Neuronal stem cell (in vitro differentiated cells): ENCODE measurements around the gene PNMA8B. TPM values are rescaled to one million over a fixed set of nuclear protein-coding genes. Genes with fewer than 3 reads are reported as not detected.

Experiments
- DNase-seq: peaks from one replicate; pipeline ENCODE4 v3.0.0-alpha.2; 2013; ENCODE audit warnings: low spot score
- H2AFZ ChIP-seq: one replicate; pipeline ENCODE4 v1.6.1; 2013; ENCODE audit warnings: mild to moderate bottlenecking, low read length, inconsistent platforms
- H2AK5ac ChIP-seq: 2 replicates; pipeline ENCODE4 v1.6.1; 2013; ENCODE audit warnings: low read depth, mild to moderate bottlenecking, inconsistent platforms, low read length, moderate library complexity, mixed read lengths
- H2BK120ac ChIP-seq: 2 replicates; pipeline ENCODE4 v1.6.1; 2013; ENCODE audit warnings: low read depth, mild to moderate bottlenecking, inconsistent platforms, low read length, moderate library complexity, mixed read lengths
- H2BK12ac ChIP-seq: one replicate; pipeline ENCODE4 v1.6.1; 2013; ENCODE audit warnings: low read length, inconsistent platforms
- H2BK15ac ChIP-seq: 2 replicates; pipeline ENCODE4 v1.6.1; 2013; ENCODE audit warnings: mild to moderate bottlenecking, low read length, inconsistent platforms, mixed read lengths
- H2BK5ac ChIP-seq: one replicate; pipeline ENCODE4 v1.6.1; 2013; ENCODE audit warnings: inconsistent platforms, mild to moderate bottlenecking, low read length, moderate library complexity
- H3K14ac ChIP-seq: one replicate; pipeline ENCODE4 v1.6.1; 2013; ENCODE audit warnings: low read length, inconsistent platforms
- H3K18ac ChIP-seq: 2 replicates; pipeline ENCODE4 v1.6.1; 2013; ENCODE audit warnings: low read length, inconsistent platforms
- H3K23ac ChIP-seq: 2 replicates; pipeline ENCODE4 v1.6.1; 2013; ENCODE audit warnings: low read depth, mild to moderate bottlenecking, mixed read lengths, low read length, inconsistent platforms; ENCODE audit not compliant: poor library complexity
- H3K27ac ChIP-seq: replicated peaks from 3 replicates; pipeline ENCODE4 v1.5.1; 2013; ENCODE audit warnings: low read length, inconsistent platforms
- H3K27me3 ChIP-seq, 3 experiments: 2 replicates each; pipeline ENCODE4 v1.6.1; 2013; ENCODE audit warnings: low read length in 3 of 3, mild to moderate bottlenecking in 2 of 3, inconsistent platforms in 1 of 3, low read depth in 1 of 3, mixed read lengths in 1 of 3, moderate library complexity in 1 of 3; ENCODE audit not compliant: control insufficient read depth in 3 of 3, insufficient read depth in 3 of 3
- H3K36me3 ChIP-seq, 2 donors: replicated peaks in 1 of 2; 2 replicates each; pipeline ENCODE4 v1.6.1; 2013; ENCODE audit warnings: low read length in 2 of 2; ENCODE audit not compliant: control insufficient read depth in 2 of 2, insufficient read depth in 2 of 2
- H3K4ac ChIP-seq: 2 replicates; pipeline ENCODE4 v1.6.1; 2013; ENCODE audit warnings: inconsistent platforms, mild to moderate bottlenecking, low read length, moderate library complexity
- H3K4me1 ChIP-seq, 2 donors: 1 replicate in 1 of 2; 2 replicates in 1 of 2; pipeline ENCODE4 v1.6.1; 2013; ENCODE audit warnings: low read length in 2 of 2, low read depth in 1 of 2; ENCODE audit not compliant: control insufficient read depth in 2 of 2, insufficient read depth in 1 of 2
- H3K4me2 ChIP-seq: one replicate; pipeline ENCODE4 v1.6.1; 2013; ENCODE audit warnings: mild to moderate bottlenecking, low read length, inconsistent platforms; ENCODE audit not compliant: insufficient read depth, poor library complexity, severe bottlenecking
- H3K4me3 ChIP-seq, 2 donors: 2 replicates each; pipeline ENCODE4 v1.5.1; 2013; ENCODE audit warnings: low read length in 2 of 2, mild to moderate bottlenecking in 2 of 2, inconsistent platforms in 1 of 2, moderate library complexity in 1 of 2
- H3K79me1 ChIP-seq: one replicate; pipeline ENCODE4 v1.6.1; 2013; ENCODE audit warnings: low read depth, mild to moderate bottlenecking, inconsistent platforms, low read length, moderate library complexity
- H3K9ac ChIP-seq: one replicate; pipeline ENCODE4 v1.6.1; 2013; ENCODE audit warnings: mild to moderate bottlenecking, low read depth, low read length, inconsistent platforms; ENCODE audit not compliant: poor library complexity
- H3K9me3 ChIP-seq, 2 donors: replicated peaks in 1 of 2; 2 replicates each; pipeline versions ENCODE3 to v1.6.1; 2013; ENCODE audit warnings: low read length in 2 of 2, mild to moderate bottlenecking in 2 of 2, inconsistent platforms in 1 of 2, low read depth in 1 of 2, mixed read lengths in 1 of 2, moderate library complexity in 1 of 2; ENCODE audit not compliant: control insufficient read depth in 2 of 2, insufficient read depth in 1 of 2
- H4K8ac ChIP-seq: one replicate; pipeline ENCODE4 v1.6.1; 2013; ENCODE audit warnings: low read depth, mild to moderate bottlenecking, inconsistent platforms, low read length, moderate library complexity
- H4K91ac ChIP-seq: one replicate; pipeline ENCODE4 v1.6.1; 2013; ENCODE audit warnings: low read length, low read depth, mild to moderate bottlenecking, inconsistent platforms; ENCODE audit not compliant: poor library complexity
- WGBS, 2 donors: extraction: QIAGEN DNeasy Blood & Tissue Kit; methylation state at CpG; one replicate each; pipeline ENCODE4 v1.1.7; 2013; ENCODE audit warnings: missing lambda C conversion rate in 2 of 2, mixed read lengths in 1 of 2; ENCODE audit not compliant: insufficient read length in 2 of 2, insufficient replicate concordance in 1 of 2; ENCODE audit errors: extremely low coverage in 2 of 2; 5-methylcytosine and 5-hydroxymethylcytosine counted together
- polyA plus RNA-seq, 2 experiments: library from polyadenylated mRNA; stranded (reverse); fragments of 200-250 nt; gene quantifications; one replicate each; pipeline ENCODE4 v1.2.3, GENCODE V29; 2013

PNMA8B gene
- 1.1 TPM for polyA plus RNA-seq (2013, experiment 1 of 2)
- 1.1 TPM for polyA plus RNA-seq (2013, experiment 2 of 2)

GRCh38 chr19:46495786-46496099 is at the start of gene PNMA8B:
TSS of gene PNMA8B (minus strand) at chr19:46495867. CDS start at chr19:46495465, 402 bp downstream.
- H2AFZ ChIP-seq, result peak within 1 kb of the TSS; percentile 91
- peak; percentile 96 for DNase-seq
- no peaks in the 10 kb centered on the region for H3K36me3 ChIP-seq
- H3K4me1 ChIP-seq, result peaks cover 14 to 20% of the 10 kb centered on the region in 2 donors
- H3K9ac ChIP-seq, result peak within 1 kb of the TSS; percentile 85
- H3K18ac ChIP-seq, result peak within 1 kb of the TSS; percentile 73
- peaks cover 0 to 49% (median 34%) of the 10 kb centered on the region in 3 experiments for H3K27me3 ChIP-seq
- H3K79me1 ChIP-seq, result no peaks in the 10 kb centered on the region
- H3K23ac ChIP-seq, result peak within 1 kb of the TSS; percentile 88
- H3K4ac ChIP-seq, result peak within 1 kb of the TSS; percentile 55
- H3K4me2 ChIP-seq, result peak within 1 kb of the TSS; percentile 92
- peak within 1 kb of the TSS; percentile 60 to 80 for H3K4me3 ChIP-seq
- peak within 1 kb of the TSS; percentile 99 for H2AK5ac ChIP-seq
- peak within 1 kb of the TSS; percentile 9 for H3K14ac ChIP-seq
- peaks cover 0 to 12% of the 10 kb centered on the region in 2 donors for H3K9me3 ChIP-seq
- H2BK120ac ChIP-seq, result no peak within 1 kb of the TSS
- WGBS, 2 donors, result no CpG with 5 or more reads among the region's 29 CpGs
- no peak within 1 kb of the TSS for H3K27ac ChIP-seq
- H2BK5ac ChIP-seq, result peak within 1 kb of the TSS; percentile 16
- no peak within 1 kb of the TSS for H4K8ac ChIP-seq
- H2BK12ac ChIP-seq, result peak within 1 kb of the TSS; percentile 98
- H4K91ac ChIP-seq, result peak within 1 kb of the TSS; percentile 80
- peak within 1 kb of the TSS; percentile 91 for H2BK15ac ChIP-seq

GRCh38 chr19:46544651-46545050 is 49.0 kb upstream of the PNMA8B start:
- Histone ChIP-seq H4K8ac (no peak overlapping the region), H3K9me3 (peaks cover 0 to 5% of the 10 kb centered on the region in 2 donors), H2BK12ac (no peak overlapping the region), H2BK120ac (no peak overlapping the region), H2AFZ (no peak overlapping the region), H3K4me3 (no peak overlapping the region), H3K18ac (no peak overlapping the region), H3K4me2 (no peak overlapping the region), H3K14ac (no peak overlapping the region), H3K27ac (no peak overlapping the region), H3K4me1 (peaks cover 0 to 3% of the 10 kb centered on the region in 2 donors), H2BK5ac (no peak overlapping the region), H3K36me3 (no peaks in the 10 kb centered on the region), H3K27me3 (no peaks in the 10 kb centered on the region), H2AK5ac (no peak overlapping the region), H3K79me1 (no peaks in the 10 kb centered on the region), H3K9ac (no peak overlapping the region), H2BK15ac (no peak overlapping the region), H3K23ac (no peak overlapping the region), H3K4ac (no peak overlapping the region), H4K91ac (peak overlapping the region; percentile 20)
- no CpG with 5 or more reads among the region's 5 CpGs for WGBS, 2 donors
- no peak for DNase-seq

- Histone ChIP-seq H3K4me1 (peaks cover 0 to 3% of the 10 kb centered on the region in 2 donors), H3K9me3 (no peaks in the 10 kb centered on the region), H3K23ac (no peak overlapping the region), H3K79me1 (no peaks in the 10 kb centered on the region), H3K4ac (no peak overlapping the region), H3K36me3 (no peaks in the 10 kb centered on the region), H2BK15ac (no peak overlapping the region), H3K27ac (no peak overlapping the region), H3K18ac (no peak overlapping the region), H3K4me3 (no peak overlapping the region), H4K8ac (no peak overlapping the region), H3K9ac (no peak overlapping the region), H2BK5ac (no peak overlapping the region), H2BK120ac (no peak overlapping the region), H3K14ac (no peak overlapping the region), H3K27me3 (no peaks in the 10 kb centered on the region), H3K4me2 (no peak overlapping the region), H4K91ac (no peak overlapping the region), H2BK12ac (no peak overlapping the region), H2AK5ac (peak overlapping the region; percentile 3), H2AFZ (no peak overlapping the region)
- no CpG with 5 or more reads among the region's 15 CpGs for WGBS, 2 donors
- peak; percentile 89 for DNase-seq
Measured at GRCh38 chr19:46542428-46543230, 47.0 kb upstream of the PNMA8B start.
